Trophoblast cell (in vitro differentiated cells and primary cell): ENCODE data around the gene PUM2.
"Not testable (repeated sequence)": the region's sequence is repeated elsewhere in the genome, so short reads cannot be mapped to it uniquely, and the experiment has no call there.

Source experiments
- DNase-seq, 2 donors: peaks; one replicate each; pipeline ENCODE4 v3.0.0-alpha.2; 2016
- H2AFZ ChIP-seq: 2 replicates; pipeline ENCODE4 v1.6.1; 2013; ENCODE audit warnings: low read length, moderate library complexity, mild to moderate bottlenecking; ENCODE audit not compliant: insufficient read depth, poor library complexity
- H2AK5ac ChIP-seq: 2 replicates; pipeline ENCODE4 v1.6.1; 2013; ENCODE audit warnings: mild to moderate bottlenecking, low read length
- H2BK120ac ChIP-seq: 2 replicates; pipeline ENCODE4 v1.6.1; 2013; ENCODE audit warnings: low read length, mild to moderate bottlenecking, moderate library complexity; ENCODE audit not compliant: insufficient read depth, poor library complexity
- H2BK12ac ChIP-seq: 2 replicates; pipeline ENCODE4 v1.6.1; 2013; ENCODE audit warnings: mild to moderate bottlenecking, low read length, moderate library complexity
- H2BK5ac ChIP-seq: 2 replicates; pipeline ENCODE4 v1.6.1; 2013; ENCODE audit warnings: low read length, low read depth, moderate library complexity, mild to moderate bottlenecking; ENCODE audit not compliant: poor library complexity
- H3K14ac ChIP-seq: 2 replicates; pipeline ENCODE4 v1.6.1; 2013; ENCODE audit warnings: mild to moderate bottlenecking, low read length
- H3K18ac ChIP-seq: 2 replicates; pipeline ENCODE4 v1.6.1; 2013; ENCODE audit warnings: mild to moderate bottlenecking, low read length
- H3K23ac ChIP-seq: 2 replicates; pipeline ENCODE4 v1.6.1; 2013; ENCODE audit warnings: low read length
- H3K27ac ChIP-seq: 2 replicates; pipeline ENCODE4 v1.5.1; 2013; ENCODE audit warnings: low read depth, mild to moderate bottlenecking, inconsistent platforms, low read length, moderate library complexity
- H3K27me3 ChIP-seq: 2 replicates; pipeline ENCODE4 v1.6.1; 2013; ENCODE audit warnings: inconsistent platforms, mild to moderate bottlenecking, low read length, moderate library complexity; ENCODE audit not compliant: insufficient read depth
- H3K36me3 ChIP-seq, 2 experiments: 1 replicate in 1 of 2; 2 replicates in 1 of 2; pipeline ENCODE4 v1.6.1; 2013; ENCODE audit warnings: low read length in 2 of 2, mild to moderate bottlenecking in 2 of 2, moderate library complexity in 1 of 2; ENCODE audit not compliant: insufficient read depth in 2 of 2, control insufficient read depth in 1 of 2
- H3K4ac ChIP-seq: 2 replicates; pipeline ENCODE4 v1.6.1; 2013; ENCODE audit warnings: low read depth, mild to moderate bottlenecking, low read length, moderate library complexity
- H3K4me1 ChIP-seq, 2 experiments: 1 replicate in 1 of 2; 2 replicates in 1 of 2; pipeline ENCODE4 v1.6.1; 2013; ENCODE audit warnings: low read length in 2 of 2, mild to moderate bottlenecking in 2 of 2, moderate library complexity in 1 of 2; ENCODE audit not compliant: insufficient read depth in 2 of 2, control insufficient read depth in 1 of 2
- H3K4me2 ChIP-seq: 2 replicates; pipeline ENCODE4 v1.6.1; 2013; ENCODE audit warnings: inconsistent platforms, mild to moderate bottlenecking, low read length, moderate library complexity
- H3K4me3 ChIP-seq: 2 replicates; pipeline ENCODE4 v1.5.1; 2013; ENCODE audit warnings: mild to moderate bottlenecking, low read depth, low read length, inconsistent platforms
- H3K79me1 ChIP-seq: one replicate; pipeline ENCODE4 v1.6.1; 2013; ENCODE audit warnings: low read length
- H3K79me2 ChIP-seq: 2 replicates; pipeline ENCODE4 v1.6.1; 2013; ENCODE audit warnings: low read length, mild to moderate bottlenecking; ENCODE audit not compliant: control insufficient read depth, insufficient read depth, poor library complexity
- H3K9ac ChIP-seq: 2 replicates; pipeline ENCODE4 v1.6.1; 2013; ENCODE audit warnings: mild to moderate bottlenecking, low read length
- H3K9me3 ChIP-seq: 2 replicates; pipeline ENCODE4 v1.6.1; 2013; ENCODE audit warnings: low read depth, mild to moderate bottlenecking, control low read depth, inconsistent platforms, low read length; ENCODE audit not compliant: insufficient read depth
- H4K12ac ChIP-seq: 2 replicates; pipeline ENCODE4 v1.6.1; 2013; ENCODE audit warnings: low read depth, mild to moderate bottlenecking, low read length, moderate library complexity
- H4K8ac ChIP-seq: 2 replicates; pipeline ENCODE4 v1.6.1; 2013; ENCODE audit warnings: low read depth, mild to moderate bottlenecking, low read length, moderate library complexity
- H4K91ac ChIP-seq: one replicate; pipeline ENCODE4 v1.6.1; 2013; ENCODE audit warnings: low read depth, mild to moderate bottlenecking, low read length, moderate library complexity
- WGBS: extraction: QIAGEN DNeasy Blood & Tissue Kit; methylation state at CpG from one replicate; pipeline ENCODE4 v1.1.7; 2013; ENCODE audit warnings: missing lambda C conversion rate; ENCODE audit not compliant: insufficient read length, insufficient coverage; ENCODE audit errors: extremely low coverage; 5-methylcytosine and 5-hydroxymethylcytosine counted together

The PUM2 gene

GRCh38 chr2:20378891-20379519, 28.4 kb upstream of the PUM2 start:
- no peak overlapping the region for H4K8ac ChIP-seq
- H2BK12ac ChIP-seq, result no peak overlapping the region
- no peaks in the 10 kb centered on the region for H3K27me3 ChIP-seq
- peaks cover 2% of the 10 kb centered on the region for H3K9me3 ChIP-seq
- H3K9ac ChIP-seq, result no peak overlapping the region
- no peak overlapping the region for H4K12ac ChIP-seq
- peak; percentile 50 to 74 for DNase-seq
- H3K27ac ChIP-seq, result no peak overlapping the region
- no peak overlapping the region for H4K91ac ChIP-seq
- no peak overlapping the region for H2AK5ac ChIP-seq
- no CpG with 5 or more reads among the region's 13 CpGs for WGBS
- H2BK5ac ChIP-seq, result no peak overlapping the region
- H3K36me3 ChIP-seq, result no peaks in the 10 kb centered on the region
- H3K18ac ChIP-seq, result no peak overlapping the region
- peak overlapping the region; percentile 19 for H2AFZ ChIP-seq
- H3K79me1 ChIP-seq, result peaks cover 5% of the 10 kb centered on the region
- H3K79me2 ChIP-seq, result peaks cover 2% of the 10 kb centered on the region
- no peak overlapping the region for H3K4ac ChIP-seq
- no peak overlapping the region for H3K14ac ChIP-seq
- no peak overlapping the region for H3K4me2 ChIP-seq
- H3K23ac ChIP-seq, result no peak overlapping the region
- no peak overlapping the region for H2BK120ac ChIP-seq
- peaks cover 8 to 10% of the 10 kb centered on the region in 2 experiments for H3K4me1 ChIP-seq
- H3K4me3 ChIP-seq, result no peak overlapping the region

- Histone ChIP-seq H3K27me3 (no peaks in the 10 kb centered on the region), H3K9ac (peak overlapping the region; percentile 63), H3K36me3 (no peaks in the 10 kb centered on the region), H2AK5ac (peak overlapping the region; percentile 82), H2AFZ (no peak overlapping the region), H3K79me1 (peaks cover 5% of the 10 kb centered on the region), H3K4me2 (no peak overlapping the region), H4K91ac (no peak overlapping the region), H3K4ac (no peak overlapping the region), H2BK5ac (no peak overlapping the region), H3K9me3 (peaks cover 2% of the 10 kb centered on the region), H4K8ac (no peak overlapping the region), H2BK120ac (no peak overlapping the region), H3K4me3 (no peak overlapping the region), H3K27ac (no peak overlapping the region), H3K14ac (no peak overlapping the region), H3K23ac (no peak overlapping the region), H3K79me2 (peaks cover 2% of the 10 kb centered on the region), H2BK12ac (no peak overlapping the region), H4K12ac (no peak overlapping the region), H3K4me1 (peaks cover 8 to 10% of the 10 kb centered on the region in 2 experiments), H3K18ac (no peak overlapping the region)
- WGBS, result no CpG with 5 or more reads among the region's 8 CpGs
- DNase-seq, result no peak
Measured at GRCh38 chr2:20378341-20378740, 27.7 kb upstream of the PUM2 start.

GRCh38 chr2:20377741-20378140, 27.1 kb upstream of the PUM2 start:
- Histone ChIP-seq H3K14ac (no peak overlapping the region), H4K8ac (no peak overlapping the region), H3K4me3 (no peak overlapping the region), H3K27ac (no peak overlapping the region), H3K23ac (no peak overlapping the region), H2AK5ac (no peak overlapping the region), H3K4ac (no peak overlapping the region), H3K27me3 (no peaks in the 10 kb centered on the region), H3K4me2 (no peak overlapping the region), H3K18ac (no peak overlapping the region), H2AFZ (no peak overlapping the region), H3K9ac (no peak overlapping the region), H2BK120ac (no peak overlapping the region), H3K4me1 (peaks cover 8 to 10% of the 10 kb centered on the region in 2 experiments), H3K79me1 (peaks cover 5% of the 10 kb centered on the region), H2BK12ac (no peak overlapping the region), H3K79me2 (peaks cover 2% of the 10 kb centered on the region), H3K36me3 (no peaks in the 10 kb centered on the region), H3K9me3 (peaks cover 2% of the 10 kb centered on the region), H2BK5ac (no peak overlapping the region), H4K91ac (no peak overlapping the region), H4K12ac (no peak overlapping the region)
- WGBS, result no CpG with 5 or more reads among the region's 4 CpGs
- DNase-seq, result no peak

- Histone ChIP-seq H3K4me1 (peaks cover 8 to 10% of the 10 kb centered on the region in 2 experiments), H3K27ac (peak overlapping the region; percentile 86), H2BK120ac (peak overlapping the region; percentile 65), H2BK5ac (peak overlapping the region; percentile 65), H4K12ac (peak overlapping the region; percentile 27), H3K4me2 (peak overlapping the region; percentile 5), H4K8ac (peak overlapping the region; percentile 17), H4K91ac (peak overlapping the region; percentile 80)
- no CpG with 5 or more reads among the region's 13 CpGs for WGBS
- not testable (repeated sequence) for H3K23ac ChIP-seq, H3K4me3 ChIP-seq, H3K27me3 ChIP-seq, H3K4ac ChIP-seq, H3K14ac ChIP-seq, H2AK5ac ChIP-seq, H3K79me2 ChIP-seq, H3K18ac ChIP-seq, H3K9ac ChIP-seq, H3K36me3 ChIP-seq, H2AFZ ChIP-seq, H3K9me3 ChIP-seq, H2BK12ac ChIP-seq, H3K79me1 ChIP-seq
- peak in 1 of 2 donors; percentile 40 for DNase-seq
Measured at GRCh38 chr2:20374982-20375381, 24.3 kb upstream of the PUM2 start.
